Endothelial cell of umbilical vein (primary cell): ENCODE data around the gene MT1B. TPM values are rescaled to one million over a fixed set of nuclear protein-coding genes. Genes with fewer than 3 reads are reported as not detected.

ENCODE experiments used
- BruUV-seq: library from RNA; stranded (reverse); fragments of 400-500 nt; replicated peaks from 2 replicates; lab custom pipeline; 2021; lab: Mats Ljungman, UMichigan
- CTCF ChIA-PET: fragments of 300-600, 350-600 bp; sonication (Branson Sonifier 250); formaldehyde crosslinking; loops from one replicate; lab custom pipeline; 2021; ENCODE audit warnings: antibody characterized with exemption, inconsistent platforms; lab: Charles Lee
- POLR2A ChIA-PET: fragments of 300-600, 350-600 bp; sonication (Branson Sonifier 250); formaldehyde crosslinking; loops from one replicate; lab custom pipeline; 2021; ENCODE audit warnings: antibody characterized with exemption, inconsistent platforms; lab: Charles Lee
- DNase-seq: peaks from one replicate; pipeline ENCODE4 v3.0.0-alpha.2; 2011; ENCODE audit warnings: low read depth, low spot score
- FAIRE-seq: peaks from 2 replicates; lab custom pipeline; 2011; peaks lifted over from hg19 to GRCh38; lab: Jason Lieb, UNC
- H2AFZ ChIP-seq: 2 replicates; pipeline ENCODE4 v1.6.0; 2012; ENCODE audit warnings: low read depth, low read length, control low read depth, inconsistent platforms
- H3K27ac ChIP-seq: 2 replicates; pipeline ENCODE4 v1.5.1; 2011; ENCODE audit warnings: low read depth, mild to moderate bottlenecking, control low read depth, low read length, moderate library complexity; ENCODE audit not compliant: insufficient read depth
- H3K27me3 ChIP-seq, 2 experiments: 2 replicates each; pipeline versions ENCODE4 v1.6.0 to v1.6.1; 2011; ENCODE audit warnings: low read length in 2 of 2, mixed read lengths in 1 of 2; ENCODE audit not compliant: control insufficient read depth in 2 of 2, insufficient read depth in 2 of 2
- H3K36me3 ChIP-seq, 2 experiments: 2 replicates in 1 of 2; 3 replicates in 1 of 2; pipeline ENCODE4 v1.5.1; 2011; ENCODE audit warnings: low read length in 2 of 2, mild to moderate bottlenecking in 1 of 2, moderate library complexity in 1 of 2; ENCODE audit not compliant: control insufficient read depth in 2 of 2, insufficient read depth in 2 of 2; ENCODE audit errors: extremely low read depth in 1 of 2
- H3K4me1 ChIP-seq: 3 replicates; pipeline ENCODE4 v1.5.1; 2011; ENCODE audit warnings: mild to moderate bottlenecking, low read length; ENCODE audit not compliant: control insufficient read depth, insufficient read depth; ENCODE audit errors: extremely low read depth
- H3K4me2 ChIP-seq: 2 replicates; pipeline ENCODE4 v1.6.1; 2011; ENCODE audit warnings: low read length, control low read depth, mixed read lengths; ENCODE audit not compliant: insufficient read depth
- H3K4me3 ChIP-seq, 3 experiments: fragments of 200-600 bp in 1 of 3; sonication (generic), shearing (Covaris generic) in 1 of 3; replicated peaks in 1 of 3; 2 replicates each; pipeline ENCODE4 v1.5.1; 2011 to 2016; ENCODE audit warnings: control low read depth in 3 of 3, low read length in 3 of 3, mild to moderate bottlenecking in 2 of 3, inconsistent platforms in 1 of 3, low read depth in 1 of 3, moderate library complexity in 1 of 3; ENCODE audit not compliant: insufficient read depth in 1 of 3
- H3K79me2 ChIP-seq: 2 replicates; pipeline ENCODE4 v1.6.0; 2012; ENCODE audit warnings: low read length, inconsistent platforms; ENCODE audit not compliant: control insufficient read depth, insufficient read depth
- H3K9ac ChIP-seq: replicated peaks from 2 replicates; pipeline ENCODE3; 2011; ENCODE audit warnings: low read length, control low read depth; ENCODE audit not compliant: insufficient read depth; ENCODE audit errors: extremely low read depth
- H3K9me1 ChIP-seq: replicated peaks from 3 replicates; pipeline ENCODE4 v1.6.0; 2011; ENCODE audit warnings: mild to moderate bottlenecking, low read length; ENCODE audit not compliant: control insufficient read depth, insufficient read depth; ENCODE audit errors: extremely low read depth
- H3K9me3 ChIP-seq: replicated peaks from 2 replicates; pipeline ENCODE4 v1.5.1; 2012; ENCODE audit warnings: low read length, inconsistent platforms; ENCODE audit not compliant: control insufficient read depth, insufficient read depth
- H4K20me1 ChIP-seq: replicated peaks from 2 replicates; pipeline ENCODE3; 2011; ENCODE audit warnings: mild to moderate bottlenecking, low read length; ENCODE audit not compliant: control insufficient read depth, insufficient read depth; ENCODE audit errors: extremely low read depth
- EZH2 ChIP-seq: IDR thresholded peaks from 2 replicates; pipeline ENCODE4 v1.6.1; 2012; ENCODE audit warnings: borderline replicate concordance, low read depth, mild to moderate bottlenecking, moderate library complexity, low read length, inconsistent platforms; ENCODE audit not compliant: severe bottlenecking
- FOS ChIP-seq: IDR thresholded peaks from 2 replicates; pipeline ENCODE4 v1.6.1; 2011; ENCODE audit warnings: mild to moderate bottlenecking, low read length, moderate library complexity, borderline replicate concordance; ENCODE audit not compliant: insufficient read depth
- GATA2 ChIP-seq: IDR thresholded peaks from 2 replicates; pipeline ENCODE4 v1.7.0; 2011; ENCODE audit warnings: low read depth, mild to moderate bottlenecking, moderate library complexity, mixed read lengths, low read length; ENCODE audit not compliant: insufficient read length, insufficient read depth
- JUN ChIP-seq: IDR thresholded peaks from 2 replicates; pipeline ENCODE4 v1.6.1; 2011; ENCODE audit warnings: borderline replicate concordance, low read depth; ENCODE audit not compliant: insufficient read length, insufficient read depth
- MYC ChIP-seq: IDR thresholded peaks from one replicate; pipeline ENCODE4 v1.6.1; 2011; ENCODE audit warnings: mild to moderate bottlenecking, low read depth, low read length
- POLR2A ChIP-seq: IDR thresholded peaks from 2 replicates; pipeline ENCODE4 v1.6.1; 2012; ENCODE audit warnings: low read depth, mild to moderate bottlenecking, control low read depth, low read length
- POLR2AphosphoS5 ChIP-seq: IDR thresholded peaks from 2 replicates; pipeline ENCODE4 v1.6.1; 2012; ENCODE audit warnings: low read depth, mild to moderate bottlenecking, control low read depth, low read length, moderate library complexity; ENCODE audit not compliant: insufficient read depth
- dilution Hi-C: fragments of 300-500 bp; cut with MboI; formaldehyde crosslinking; loops from one replicate; pipeline ENCODE4 v1.15.0; 2019; ENCODE audit warnings: low sequenced_read_pairs; ENCODE audit not compliant: extremely low pct_ligation_motif_present
- intact Hi-C: fragments of 100-400 bp; cut with micrococcal nuclease; formaldehyde crosslinking; loops from one replicate; pipeline ENCODE4 v1.10.0; 2022
- polyA plus RNA-seq, 4 experiments: library from polyadenylated mRNA; depleted of rRNA in 3 of 4; stranded (reverse) in 3 of 4; unstranded in 1 of 4; fragments of >200 nt; gene quantifications; 2 replicates each; pipeline versions ENCODE4 v1.2.1 to v1.2.3, GENCODE V29; 2011 to 2012; ENCODE audit warnings: missing spikeins in 1 of 4
- total RNA-seq: library from RNA; stranded (reverse); gene quantifications from 2 replicates; pipeline ENCODE4 v1.2.3, GENCODE V29; 2021
- TF ChIP-seq, protein P1 (sequence below): IDR thresholded peaks from 2 replicates; pipeline ENCODE4 v1.6.1; 2011; ENCODE audit not compliant: insufficient read depth, insufficient read length
- TF ChIP-seq, protein P2 (sequence below), 2 donors: IDR thresholded peaks; 1 replicate in 1 of 2; 2 replicates in 1 of 2; pipeline ENCODE4 v1.5.1; 2011; ENCODE audit warnings: low read length in 2 of 2, mild to moderate bottlenecking in 2 of 2, moderate library complexity in 2 of 2, control low read depth in 1 of 2, inconsistent platforms in 1 of 2, low read depth in 1 of 2; ENCODE audit not compliant: insufficient read depth in 1 of 2; ENCODE audit errors: extremely low read depth in 1 of 2

The MT1B gene
- total and polyA plus RNA-seq, 2 donors (not counting 3 experiments of a cell fraction or from before 2014, with no cell fraction given): not detected

DNA sequence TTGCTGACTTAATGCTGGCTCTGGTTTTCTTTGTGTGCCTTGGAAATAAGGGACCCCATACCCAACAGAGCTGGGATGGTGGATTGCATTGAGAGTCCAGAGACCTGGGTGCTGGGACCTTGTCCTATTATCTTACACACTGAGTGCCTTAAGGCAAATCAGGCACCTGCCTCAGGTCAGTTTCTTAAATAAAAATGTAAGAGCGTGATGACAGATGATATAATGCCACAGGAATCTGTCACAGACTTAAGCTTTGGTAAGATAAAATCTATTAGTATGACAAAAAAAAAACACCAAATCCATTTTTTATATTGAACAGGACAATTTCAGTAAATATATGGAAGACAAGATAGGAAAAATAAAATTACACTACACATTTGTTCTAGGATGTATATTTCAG, 11.6 kb upstream of the MT1B start:
- Histone ChIP-seq H3K4me1 (peaks cover 15% of the 10 kb centered on the region), H3K9me3 (no peaks in the 10 kb centered on the region), H3K4me2 (no peak overlapping the region), H3K9ac (no peak overlapping the region), H3K4me3 (no peak overlapping the region), H3K36me3 (no peaks in the 10 kb centered on the region), H3K9me1 (no peaks in the 10 kb centered on the region), H3K27me3 (peaks cover 35 to 50% of the 10 kb centered on the region in 2 experiments), H3K79me2 (no peaks in the 10 kb centered on the region), H2AFZ (no peak overlapping the region), H4K20me1 (no peaks in the 10 kb centered on the region), H3K27ac (no peak overlapping the region)
- no TSS peak for BruUV-seq
- dilution Hi-C loops (no loop called here), intact Hi-C loops (no loop called here)
- CTCF ChIA-PET: interaction anchor here (1.4 to 1.7 kb wide), 2 partner anchors 36 to 62 kb away, joined by 5 to 6 read pairs; no protein-coding TSS in a partner anchor
- no peak for DNase-seq
- FAIRE-seq: no peak
- POLR2A ChIA-PET: no interaction called here
- TF ChIP-seq POLR2AphosphoS5: no peak
- no peak for TF ChIP-seq POLR2A
- TF ChIP-seq, protein P1, sequence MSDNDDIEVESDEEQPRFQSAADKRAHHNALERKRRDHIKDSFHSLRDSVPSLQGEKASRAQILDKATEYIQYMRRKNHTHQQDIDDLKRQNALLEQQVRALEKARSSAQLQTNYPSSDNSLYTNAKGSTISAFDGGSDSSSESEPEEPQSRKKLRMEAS: no peak
- TF ChIP-seq FOS: no peak
- TF ChIP-seq GATA2: no peak
- no peak for TF ChIP-seq JUN
- TF ChIP-seq, protein P2, sequence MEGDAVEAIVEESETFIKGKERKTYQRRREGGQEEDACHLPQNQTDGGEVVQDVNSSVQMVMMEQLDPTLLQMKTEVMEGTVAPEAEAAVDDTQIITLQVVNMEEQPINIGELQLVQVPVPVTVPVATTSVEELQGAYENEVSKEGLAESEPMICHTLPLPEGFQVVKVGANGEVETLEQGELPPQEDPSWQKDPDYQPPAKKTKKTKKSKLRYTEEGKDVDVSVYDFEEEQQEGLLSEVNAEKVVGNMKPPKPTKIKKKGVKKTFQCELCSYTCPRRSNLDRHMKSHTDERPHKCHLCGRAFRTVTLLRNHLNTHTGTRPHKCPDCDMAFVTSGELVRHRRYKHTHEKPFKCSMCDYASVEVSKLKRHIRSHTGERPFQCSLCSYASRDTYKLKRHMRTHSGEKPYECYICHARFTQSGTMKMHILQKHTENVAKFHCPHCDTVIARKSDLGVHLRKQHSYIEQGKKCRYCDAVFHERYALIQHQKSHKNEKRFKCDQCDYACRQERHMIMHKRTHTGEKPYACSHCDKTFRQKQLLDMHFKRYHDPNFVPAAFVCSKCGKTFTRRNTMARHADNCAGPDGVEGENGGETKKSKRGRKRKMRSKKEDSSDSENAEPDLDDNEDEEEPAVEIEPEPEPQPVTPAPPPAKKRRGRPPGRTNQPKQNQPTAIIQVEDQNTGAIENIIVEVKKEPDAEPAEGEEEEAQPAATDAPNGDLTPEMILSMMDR (IDR thresholded peaks at IDR 0.05; ENCODE audit: extremely low read depth in 1 of 2, insufficient read depth in 1 of 2, low read depth in 1 of 2, low read length in 2 of 2): no peak
- TF ChIP-seq MYC: no peak
- TF ChIP-seq EZH2: no peak
